ENCODE data around the gene L3MBTL4.
"Not testable (repeated sequence)": the region's sequence is repeated elsewhere in the genome, so short reads cannot be mapped to it uniquely, and the experiment has no call there.

DNA sequence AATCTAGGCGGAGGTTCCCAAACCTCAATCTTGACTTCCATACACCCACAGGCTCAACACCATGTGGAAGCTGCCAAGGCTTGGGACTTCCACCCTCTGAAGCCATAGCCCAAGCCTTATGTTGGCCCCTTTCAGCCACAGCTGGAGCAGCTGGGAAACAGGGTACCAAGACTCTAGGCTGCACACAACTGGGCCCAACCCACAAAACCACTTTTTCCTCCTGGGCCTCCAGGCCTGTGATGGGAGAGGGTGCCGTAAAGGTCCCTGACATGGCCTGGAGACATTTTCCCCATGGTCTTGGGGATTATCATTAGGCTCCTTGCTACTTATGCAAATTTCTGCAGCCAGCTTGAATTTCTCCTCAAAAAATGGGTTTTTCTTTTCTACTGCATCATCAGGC is 279.7 kb downstream of the L3MBTL4 start:
- TF ChIP-seq JUND (IDR thresholded peaks at IDR 0.05; ENCODE audit: low read depth, low read length); RFX5 (IDR thresholded peaks at IDR 0.05; ENCODE audit: low read depth, low read length); ZNF24 (IDR thresholded peaks at IDR 0.05): not testable (repeated sequence)
- TF ChIP-seq, protein P1, sequence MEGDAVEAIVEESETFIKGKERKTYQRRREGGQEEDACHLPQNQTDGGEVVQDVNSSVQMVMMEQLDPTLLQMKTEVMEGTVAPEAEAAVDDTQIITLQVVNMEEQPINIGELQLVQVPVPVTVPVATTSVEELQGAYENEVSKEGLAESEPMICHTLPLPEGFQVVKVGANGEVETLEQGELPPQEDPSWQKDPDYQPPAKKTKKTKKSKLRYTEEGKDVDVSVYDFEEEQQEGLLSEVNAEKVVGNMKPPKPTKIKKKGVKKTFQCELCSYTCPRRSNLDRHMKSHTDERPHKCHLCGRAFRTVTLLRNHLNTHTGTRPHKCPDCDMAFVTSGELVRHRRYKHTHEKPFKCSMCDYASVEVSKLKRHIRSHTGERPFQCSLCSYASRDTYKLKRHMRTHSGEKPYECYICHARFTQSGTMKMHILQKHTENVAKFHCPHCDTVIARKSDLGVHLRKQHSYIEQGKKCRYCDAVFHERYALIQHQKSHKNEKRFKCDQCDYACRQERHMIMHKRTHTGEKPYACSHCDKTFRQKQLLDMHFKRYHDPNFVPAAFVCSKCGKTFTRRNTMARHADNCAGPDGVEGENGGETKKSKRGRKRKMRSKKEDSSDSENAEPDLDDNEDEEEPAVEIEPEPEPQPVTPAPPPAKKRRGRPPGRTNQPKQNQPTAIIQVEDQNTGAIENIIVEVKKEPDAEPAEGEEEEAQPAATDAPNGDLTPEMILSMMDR (IDR thresholded peaks at IDR 0.05 in 2 of 3, conservative IDR thresholded peaks at IDR 0.05 in 1 of 3; ENCODE audit: control insufficient read depth in 2 of 3, extremely low read depth in 1 of 3, insufficient read depth in 1 of 3, low read depth in 3 of 3, low read length in 3 of 3) = not testable (repeated sequence)
- TF ChIP-seq, protein P2, sequence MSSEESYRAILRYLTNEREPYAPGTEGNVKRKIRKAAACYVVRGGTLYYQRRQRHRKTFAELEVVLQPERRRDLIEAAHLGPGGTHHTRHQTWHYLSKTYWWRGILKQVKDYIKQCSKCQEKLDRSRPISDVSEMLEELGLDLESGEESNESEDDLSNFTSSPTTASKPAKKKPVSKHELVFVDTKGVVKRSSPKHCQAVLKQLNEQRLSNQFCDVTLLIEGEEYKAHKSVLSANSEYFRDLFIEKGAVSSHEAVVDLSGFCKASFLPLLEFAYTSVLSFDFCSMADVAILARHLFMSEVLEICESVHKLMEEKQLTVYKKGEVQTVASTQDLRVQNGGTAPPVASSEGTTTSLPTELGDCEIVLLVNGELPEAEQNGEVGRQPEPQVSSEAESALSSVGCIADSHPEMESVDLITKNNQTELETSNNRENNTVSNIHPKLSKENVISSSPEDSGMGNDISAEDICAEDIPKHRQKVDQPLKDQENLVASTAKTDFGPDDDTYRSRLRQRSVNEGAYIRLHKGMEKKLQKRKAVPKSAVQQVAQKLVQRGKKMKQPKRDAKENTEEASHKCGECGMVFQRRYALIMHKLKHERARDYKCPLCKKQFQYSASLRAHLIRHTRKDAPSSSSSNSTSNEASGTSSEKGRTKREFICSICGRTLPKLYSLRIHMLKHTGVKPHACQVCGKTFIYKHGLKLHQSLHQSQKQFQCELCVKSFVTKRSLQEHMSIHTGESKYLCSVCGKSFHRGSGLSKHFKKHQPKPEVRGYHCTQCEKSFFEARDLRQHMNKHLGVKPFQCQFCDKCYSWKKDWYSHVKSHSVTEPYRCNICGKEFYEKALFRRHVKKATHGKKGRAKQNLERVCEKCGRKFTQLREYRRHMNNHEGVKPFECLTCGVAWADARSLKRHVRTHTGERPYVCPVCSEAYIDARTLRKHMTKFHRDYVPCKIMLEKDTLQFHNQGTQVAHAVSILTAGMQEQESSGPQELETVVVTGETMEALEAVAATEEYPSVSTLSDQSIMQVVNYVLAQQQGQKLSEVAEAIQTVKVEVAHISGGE (CRISPR knock-in tag; IDR thresholded peaks at IDR 0.05) = not testable (repeated sequence)
